Adrenal gland (tissue), 12 donors: ENCODE data around the gene FBXL17. TPM values are rescaled to one million over a fixed set of nuclear protein-coding genes. Genes with fewer than 3 reads are reported as not detected.
A peak's percentile ranks its signal among the peaks of the same experiment; 100 is the strongest.

ENCODE experiments used
- DNase-seq, 7 donors: peaks; one replicate each; pipeline ENCODE4 v3.0.0-alpha.2; 2019 to 2020
- H3K27ac ChIP-seq, 5 donors: fragments of 200-600 bp; sonication (generic) in 4 of 5; 1 replicate in 3 of 5; 2 replicates in 2 of 5; pipeline versions ENCODE4 v1.5.1 to v1.8.0; 2016 to 2020; ENCODE audit warnings: mild to moderate bottlenecking in 1 of 5
- H3K27me3 ChIP-seq: fragments of 200-600 bp; 2 replicates; pipeline ENCODE4 v1.8.0; 2021
- H3K36me3 ChIP-seq, 2 donors: fragments of 200-600 bp; replicated peaks in 1 of 2; 1 replicate in 1 of 2; 2 replicates in 1 of 2; pipeline versions ENCODE4 v1.5.1 to v1.8.0; 2018 to 2022
- H3K4me1 ChIP-seq, 2 donors: fragments of 200-600 bp; replicated peaks in 1 of 2; 1 replicate in 1 of 2; 2 replicates in 1 of 2; pipeline versions ENCODE4 v1.5.1 to v1.8.0; 2018 to 2021
- H3K4me3 ChIP-seq, 4 donors: fragments of 200-600 bp; sonication (generic) in 3 of 4; one replicate each; pipeline ENCODE4 v1.5.1; 2016 to 2018
- H3K9me3 ChIP-seq, 3 donors: fragments of 200-600 bp; sonication (generic) in 1 of 3; replicated peaks in 1 of 3; 1 replicate in 2 of 3; 2 replicates in 1 of 3; pipeline versions ENCODE4 v1.5.1 to v1.8.0; 2016 to 2021
- CTCF ChIP-seq, 6 experiments: fragments of 450-650 bp in 4 of 6; fragments of 200-600 bp in 2 of 6; sonication (generic) in 1 of 6; IDR thresholded peaks; 1 replicate in 5 of 6; 2 replicates in 1 of 6; pipeline versions ENCODE4 v1.5.1 to v1.8.0; 2016 to 2021; ENCODE audit warnings: antibody characterized with exemption in 6 of 6, mild to moderate bottlenecking in 2 of 6, moderate library complexity in 1 of 6
- POLR2A ChIP-seq, 2 donors: fragments of 450-650 bp; IDR thresholded peaks; one replicate each; pipeline ENCODE4 v1.6.1; 2017; ENCODE audit warnings: antibody characterized with exemption in 2 of 2, mild to moderate bottlenecking in 2 of 2, moderate library complexity in 1 of 2
- WGBS, 4 donors: extraction: QIAGEN DNeasy Blood & Tissue Kit in 2 of 4; methylation state at CpG; one replicate each; pipeline versions ENCODE4 v1.1.5 to v1.1.7; 2013 to 2017; 5-methylcytosine and 5-hydroxymethylcytosine counted together
- intact Hi-C, 2 donors: fragments of 100-400 bp; cut with DNase I; formaldehyde crosslinking; loops; one replicate each; pipeline versions ENCODE4 v1.14.1 to v1.15.0; 2022 to 2023
- polyA plus RNA-seq, 3 donors: library from polyadenylated mRNA; stranded (reverse); fragments of 200-250 nt in 2 of 3; fragments of 350-450 nt in 1 of 3; fragmentation: Illumina TruSeq in 1 of 3; extraction: RNeasy Lipid Tissue Mini Kit (QIAGEN cat#74804) in 1 of 3; gene quantifications; one replicate each; pipeline ENCODE4 v1.2.3, GENCODE V29; 2013 to 2014
- total RNA-seq, 9 donors: library from RNA; depleted of rRNA in 4 of 9; stranded (reverse); fragments of >200 nt in 4 of 9; fragments of 120-200 nt in 1 of 9; fragmentation: NEBNext Ultra II Directional in 1 of 9; extraction: Animal tissue kit (Norgen Biotek cat#: 25700) in 1 of 9; gene quantifications; one replicate each; pipeline versions ENCODE4 v1.1.0 to v1.2.4, GENCODE V29; 2013 to 2023
- donor health status: healthy with polysubstance abuse.
- donor health status: Bipolar disorder and iron deficiency.
- donor health status: DM: yes; HTN: yes; CAD: no.
- donor health status: DM: no; HTN: no; CAD: no.
- donor health status: DM: no; HTN: no; CAD: no.
- donor health status: DM: yes; HTN: yes; CAD: no.

Gene FBXL17
- total and polyA plus RNA-seq, 12 donors: 4.4 to 29.4 (median 21.3) TPM

DNA sequence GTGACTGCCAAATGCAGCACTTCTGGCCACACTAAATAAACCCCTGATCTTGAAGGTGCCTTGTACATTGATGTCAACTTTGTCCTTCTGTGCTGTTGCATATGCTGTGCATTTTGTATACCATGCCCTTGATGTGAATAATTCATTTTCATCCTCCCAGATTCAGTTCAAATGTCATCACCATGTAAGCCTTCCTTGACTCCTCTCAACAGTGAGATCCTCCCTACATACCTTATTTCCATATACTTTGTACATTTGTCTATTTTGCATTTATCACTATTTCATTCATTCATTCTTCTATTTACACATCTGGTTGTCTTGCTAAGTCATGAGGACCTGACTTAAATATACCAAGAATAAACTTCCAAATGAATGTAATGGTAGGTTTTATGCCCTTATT, 438.0 kb downstream of the FBXL17 start:
- no peak overlapping the region for H3K27ac ChIP-seq
- no peaks in the 10 kb centered on the region for H3K27me3 ChIP-seq
- TF ChIP-seq POLR2A (IDR thresholded peaks at IDR 0.05) (no peak), CTCF (IDR thresholded peaks at IDR 0.05) (no peak)
- no peaks in the 10 kb centered on the region for H3K4me1 ChIP-seq
- no peaks in the 10 kb centered on the region for H3K9me3 ChIP-seq
- DNase-seq: no peak
- intact Hi-C loops: no loop called here
- H3K4me3 ChIP-seq: no peak overlapping the region
- H3K36me3 ChIP-seq: no peaks in the 10 kb centered on the region

DNA sequence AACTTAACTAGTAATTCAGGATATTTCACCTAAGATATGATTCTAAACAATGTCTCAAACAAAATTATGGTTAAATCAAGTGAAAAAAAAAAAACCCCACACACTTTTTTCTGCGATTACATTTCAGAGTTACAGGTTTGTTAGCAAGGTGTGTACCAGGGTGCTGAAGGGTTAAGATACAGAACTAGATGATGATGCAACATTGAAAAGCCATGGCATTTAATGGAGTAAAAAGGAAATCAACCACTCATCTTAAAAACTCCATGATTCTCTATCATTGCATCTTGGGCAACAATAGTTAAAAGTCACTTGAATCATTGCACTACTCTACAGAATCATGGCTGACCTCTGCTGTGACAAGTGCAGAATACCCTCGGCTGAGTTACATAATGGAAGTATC, 440.9 kb downstream of the FBXL17 start:
- no peaks in the 10 kb centered on the region for H3K27me3 ChIP-seq
- WGBS, 4 donors: 77 to 90% (median 80%) methylated on average over 2 of the region's 2 CpGs
- no peak overlapping the region for H3K27ac ChIP-seq
- no peaks in the 10 kb centered on the region for H3K36me3 ChIP-seq
- H3K9me3 ChIP-seq: no peaks in the 10 kb centered on the region
- no peak overlapping the region for H3K4me3 ChIP-seq
- TF ChIP-seq POLR2A (IDR thresholded peaks at IDR 0.05): no peak
- no peak for TF ChIP-seq CTCF (IDR thresholded peaks at IDR 0.05)
- intact Hi-C loops: no loop called here
- peaks cover 0 to 8% of the 10 kb centered on the region in 2 donors for H3K4me1 ChIP-seq
- DNase-seq: no peak

DNA sequence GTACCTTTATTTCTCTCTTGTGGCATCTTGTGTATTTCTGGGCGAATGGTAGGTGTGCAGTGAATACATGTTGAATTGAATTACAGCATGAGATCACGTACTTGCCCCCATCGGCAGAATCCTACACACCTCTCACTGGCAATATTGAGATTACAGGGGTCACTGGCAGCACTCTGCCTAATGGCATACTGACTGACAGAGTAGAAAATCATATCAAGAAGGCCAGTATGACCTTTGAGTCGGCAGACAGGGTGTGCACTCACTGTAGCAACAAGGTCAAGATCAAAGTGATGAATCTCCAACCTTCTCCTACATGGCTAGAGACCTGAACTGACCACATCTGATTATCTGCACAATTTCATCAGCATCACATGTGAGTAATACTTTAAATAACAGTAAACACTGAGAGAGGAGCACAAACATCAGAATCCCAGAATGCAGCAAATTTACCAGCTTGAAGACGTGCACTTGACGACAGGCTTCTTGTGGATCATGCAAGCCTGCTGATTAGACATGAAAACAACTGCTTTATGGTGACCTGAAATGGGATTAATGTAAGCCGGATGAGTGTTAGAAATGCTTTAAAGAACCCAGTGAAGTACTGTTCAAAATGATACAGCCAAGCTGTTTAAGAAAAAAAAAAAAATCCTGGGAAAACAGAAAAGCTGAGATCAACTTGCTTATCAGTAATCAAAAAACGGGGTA, 444.1 kb downstream of the FBXL17 start:
- peak in 2 of 7 donors; percentile 7 to 17 for DNase-seq
- Histone ChIP-seq H3K4me3 (no peak overlapping the region), H3K4me1 (peaks cover 0 to 8% of the 10 kb centered on the region in 2 donors), H3K27ac (no peak overlapping the region), H3K36me3 (no peaks in the 10 kb centered on the region), H3K27me3 (no peaks in the 10 kb centered on the region), H3K9me3 (no peaks in the 10 kb centered on the region)
- WGBS, 4 donors: 52 to 60% (median 53%) methylated on average over 8 of the region's 8 CpGs
- TF ChIP-seq POLR2A (IDR thresholded peaks at IDR 0.05) (no peak), CTCF (IDR thresholded peaks at IDR 0.05) (no peak)
- intact Hi-C loops: no loop called here

DNA sequence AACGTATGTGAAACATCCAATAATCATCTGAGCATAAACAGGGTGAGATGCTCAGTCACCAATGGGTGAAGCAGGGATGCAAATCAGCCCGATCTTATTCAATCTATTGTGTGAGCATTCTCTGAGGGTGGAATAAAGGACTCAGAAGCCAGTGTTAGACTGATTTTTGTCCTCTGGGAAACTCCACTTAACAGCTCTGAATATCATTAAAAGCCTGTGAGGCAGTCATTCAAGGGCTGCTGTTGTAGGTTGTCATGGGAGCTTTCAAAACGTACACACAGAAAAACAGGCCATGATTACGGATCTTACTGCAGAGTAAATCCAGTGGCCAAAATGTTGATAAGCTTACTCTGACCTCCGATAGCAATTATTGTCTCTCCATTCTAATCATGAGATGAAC, 444.7 kb downstream of the FBXL17 start:
- TF ChIP-seq CTCF (IDR thresholded peaks at IDR 0.05): no peak
- no peak for TF ChIP-seq POLR2A (IDR thresholded peaks at IDR 0.05)

More for the DNA sequence above, 444.7 kb downstream of the FBXL17 start:
- no peak for DNase-seq
- Histone ChIP-seq H3K27me3 (no peaks in the 10 kb centered on the region), H3K36me3 (no peaks in the 10 kb centered on the region), H3K4me3 (no peak overlapping the region), H3K9me3 (no peaks in the 10 kb centered on the region), H3K4me1 (peaks cover 0 to 8% of the 10 kb centered on the region in 2 donors), H3K27ac (no peak overlapping the region)
- intact Hi-C loops: no loop called here
- 77 to 81% (median 78%) methylated on average over 5 of the region's 5 CpGs for WGBS, 4 donors
